ENCODE results near the gene IGSF10. TPM values are rescaled to one million over a fixed set of nuclear protein-coding genes. Genes with fewer than 3 reads are reported as not detected.
A peak's percentile ranks its signal among the peaks of the same experiment; 100 is the strongest.

The IGSF10 gene
- total RNA-seq, 1 donor from 2014 or later: not detected

DNA sequence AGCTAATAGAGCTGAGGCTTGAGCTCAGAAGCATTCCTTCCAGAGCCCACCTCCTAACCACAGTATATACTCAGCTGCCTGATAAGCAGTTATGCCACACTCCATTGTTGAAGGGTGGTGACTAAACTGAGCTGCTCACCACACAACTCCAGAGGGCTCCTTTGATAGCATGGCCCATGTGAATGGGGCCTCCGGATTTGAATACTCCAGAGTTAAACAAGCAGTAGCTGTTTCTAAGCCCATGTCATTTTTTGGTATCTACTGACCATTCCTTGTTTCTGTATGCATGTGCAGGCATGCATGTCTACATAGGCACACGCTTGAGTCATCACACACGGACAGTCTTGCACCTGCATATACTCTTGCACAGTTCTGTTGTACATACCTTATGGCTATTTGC lies 28.9 kb downstream of the IGSF10 start:
- H3K9me3 Mint-ChIP-seq: no peaks in the 10 kb centered on the region
- peaks cover 25% of the 10 kb centered on the region for H3K4me1 Mint-ChIP-seq
- no peak for TF ChIP-seq CTCF (IDR thresholded peaks at IDR 0.05)
- H3K4me3 Mint-ChIP-seq: no peak overlapping the region
- POLR2A ChIA-PET: no interaction called here
- ATAC-seq (ENCODE audit: low read depth) (no peak), DNase-seq (no peak)
- H3K36me3 Mint-ChIP-seq (ENCODE audit: low read depth): no peaks in the 10 kb centered on the region
- no peaks in the 10 kb centered on the region for H3K27me3 Mint-ChIP-seq
- CTCF ChIA-PET: interaction anchor here (0.7 to 2.1 kb wide), 4 partner anchors 9 to 103 kb away, joined by 3 to 5 read pairs (median 3); no protein-coding TSS in a partner anchor
- H3K27ac Mint-ChIP-seq: no peak overlapping the region
- intact Hi-C loops (cut with micrococcal nuclease): loop anchor here (10.0 kb wide), 1 partner anchor 207 kb away; no protein-coding TSS in a partner anchor

GRCh38 chr3:151430821-151431484 lies 29.9 kb downstream of the IGSF10 start:
- H3K4me3 Mint-ChIP-seq: no peak overlapping the region
- ChIA-PET POLR2A (interaction anchor here (1.6 kb wide), 1 partner anchor 23 kb away, joined by 4 read pairs; no protein-coding TSS in a partner anchor), CTCF (interaction anchor here (0.7 to 2.2 kb wide), 7 partner anchors 9 to 102 kb away, joined by 3 to 9 read pairs (median 3); no protein-coding TSS in a partner anchor)
- no peaks in the 10 kb centered on the region for H3K9me3 Mint-ChIP-seq
- intact Hi-C loops (cut with micrococcal nuclease): loop anchor here (10.0 kb wide), 1 partner anchor 206 kb away; no protein-coding TSS in a partner anchor
- no peak for DNase-seq
- TF ChIP-seq CTCF (IDR thresholded peaks at IDR 0.05): no peak
- H3K36me3 Mint-ChIP-seq (ENCODE audit: low read depth): no peaks in the 10 kb centered on the region
- peak overlapping the region; percentile 47 for H3K27ac Mint-ChIP-seq
- H3K27me3 Mint-ChIP-seq: no peaks in the 10 kb centered on the region
- H3K4me1 Mint-ChIP-seq: peaks cover 30% of the 10 kb centered on the region
- no peak for ATAC-seq (ENCODE audit: low read depth)

DNA sequence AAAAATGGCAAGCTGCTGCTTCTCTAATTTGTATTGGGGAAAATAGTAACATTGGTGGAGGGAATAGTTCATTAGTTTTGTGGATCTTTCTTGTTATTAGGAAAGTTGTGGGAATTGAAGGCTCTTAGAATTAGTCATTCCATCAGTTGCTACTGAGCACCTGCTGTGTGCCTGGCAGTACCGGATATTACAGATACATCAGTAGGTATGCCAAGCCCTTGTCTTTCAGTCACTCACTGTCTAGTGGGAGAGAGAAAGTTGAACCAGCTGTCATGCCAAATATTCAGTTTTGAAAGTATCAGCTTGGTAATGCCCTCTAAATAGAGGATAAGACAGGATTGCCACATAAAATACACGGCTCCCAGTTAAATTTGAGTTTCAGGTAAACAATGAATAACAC lies 32.5 kb downstream of the IGSF10 start:
- no peak overlapping the region for H3K27ac Mint-ChIP-seq
- ChIA-PET CTCF (interaction anchor here (0.6 kb wide), 1 partner anchor 286 kb away, joined by 6 read pairs; no protein-coding TSS in a partner anchor), POLR2A (no interaction called here)
- H3K4me1 Mint-ChIP-seq: peaks cover 26% of the 10 kb centered on the region
- no peaks in the 10 kb centered on the region for H3K27me3 Mint-ChIP-seq
- DNase-seq (no peak), ATAC-seq (ENCODE audit: low read depth) (no peak)
- no peaks in the 10 kb centered on the region for H3K9me3 Mint-ChIP-seq
- no peaks in the 10 kb centered on the region for H3K36me3 Mint-ChIP-seq (ENCODE audit: low read depth)
- H3K4me3 Mint-ChIP-seq: no peak overlapping the region
- intact Hi-C loops (cut with micrococcal nuclease): no loop called here
- TF ChIP-seq CTCF (IDR thresholded peaks at IDR 0.05): no peak

GRCh38 chr3:151426341-151426657 lies 34.6 kb downstream of the IGSF10 start:
- Mint-ChIP-seq H3K27ac (no peak overlapping the region), H3K4me1 (peaks cover 20% of the 10 kb centered on the region), H3K4me3 (no peak overlapping the region), H3K36me3 (ENCODE audit: low read depth) (no peaks in the 10 kb centered on the region), H3K27me3 (no peaks in the 10 kb centered on the region), H3K9me3 (no peaks in the 10 kb centered on the region)
- intact Hi-C loops (cut with micrococcal nuclease): no loop called here
- TF ChIP-seq CTCF (IDR thresholded peaks at IDR 0.05): no peak
- no peak for ATAC-seq (ENCODE audit: low read depth)
- POLR2A ChIA-PET: no interaction called here
- no peak for DNase-seq
- CTCF ChIA-PET: interaction anchor here (1.7 to 2.6 kb wide), 4 partner anchors 16 to 47 kb away, joined by 5 to 7 read pairs (median 5); partner anchors contain the start of gene P2RY12

DNA sequence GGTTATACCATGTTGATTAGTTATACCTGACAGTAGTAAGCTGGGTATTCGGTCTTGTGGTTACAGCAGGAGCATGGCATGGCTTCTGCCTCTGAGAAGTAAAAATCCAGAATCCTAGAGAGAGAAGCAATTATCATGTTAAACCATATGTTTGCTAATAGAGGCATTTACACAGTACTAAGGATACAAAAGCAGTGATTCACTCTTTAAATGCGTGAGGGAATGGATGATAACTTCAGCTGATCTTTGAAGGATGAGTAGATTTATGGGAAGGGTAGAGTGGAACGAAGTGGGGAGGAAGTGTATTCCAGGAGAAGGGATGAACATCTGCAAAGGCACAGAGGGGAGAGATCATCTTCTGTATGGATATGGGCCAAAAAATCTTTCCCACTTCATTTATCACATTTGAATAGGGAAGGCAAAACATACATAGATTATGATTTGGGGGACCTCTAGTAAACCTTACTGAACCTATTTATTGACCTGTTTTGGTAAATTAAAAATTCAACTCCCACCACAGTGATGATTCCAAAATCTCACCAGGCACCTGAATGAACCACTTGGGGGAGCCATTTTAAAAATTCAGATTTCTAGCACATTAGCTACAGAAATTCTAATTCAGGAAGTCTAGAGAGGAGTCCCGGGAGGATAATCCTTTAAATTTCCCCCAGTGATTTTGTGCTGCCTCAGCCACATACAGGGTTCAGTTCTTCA lies 35.1 kb downstream of the IGSF10 start:
- H3K27me3 Mint-ChIP-seq: no peaks in the 10 kb centered on the region
- ATAC-seq (ENCODE audit: low read depth): no peak
- no peaks in the 10 kb centered on the region for H3K36me3 Mint-ChIP-seq (ENCODE audit: low read depth)
- no peaks in the 10 kb centered on the region for H3K9me3 Mint-ChIP-seq
- POLR2A ChIA-PET: no interaction called here
- CTCF ChIA-PET: interaction anchor here (1.7 to 2.6 kb wide), 4 partner anchors 15 to 47 kb away, joined by 5 to 7 read pairs (median 5); partner anchors contain the start of gene P2RY12
- no peak overlapping the region for H3K4me3 Mint-ChIP-seq
- intact Hi-C loops (cut with micrococcal nuclease): no loop called here
- no peak for TF ChIP-seq CTCF (IDR thresholded peaks at IDR 0.05)
- no peak for DNase-seq
- H3K27ac Mint-ChIP-seq: no peak overlapping the region
- H3K4me1 Mint-ChIP-seq: peaks cover 17% of the 10 kb centered on the region
